Measurements from ENCODE around the gene ALKBH3.

Gene ALKBH3

GRCh38 chr11:43916621-43917020 is 36.0 kb downstream of the ALKBH3 start:
- TF ChIP-seq CTCF (IDR thresholded peaks at IDR 0.05; ENCODE audit: control insufficient read depth, insufficient read depth, low read depth, low read length, missing control alignments), result no peak
- H3K4me3 ChIP-seq (ENCODE audit: control insufficient read depth, low read depth, low read length), result no peak overlapping the region
- DNase-seq (ENCODE audit: low read depth), result no peak

GRCh38 chr11:43917851-43918250 is 37.2 kb downstream of the ALKBH3 start:
- no peak for TF ChIP-seq CTCF (IDR thresholded peaks at IDR 0.05; ENCODE audit: control insufficient read depth, insufficient read depth, low read depth, low read length, missing control alignments)
- no peak for DNase-seq (ENCODE audit: low read depth)
- H3K4me3 ChIP-seq (ENCODE audit: control insufficient read depth, low read depth, low read length), result no peak overlapping the region

GRCh38 chr11:43918662-43919061 is 38.0 kb downstream of the ALKBH3 start:
- no peak for DNase-seq (ENCODE audit: low read depth)
- no peak overlapping the region for H3K4me3 ChIP-seq (ENCODE audit: control insufficient read depth, low read depth, low read length)
- no peak for TF ChIP-seq CTCF (IDR thresholded peaks at IDR 0.05; ENCODE audit: control insufficient read depth, insufficient read depth, low read depth, low read length, missing control alignments)

- H3K4me3 ChIP-seq (ENCODE audit: control insufficient read depth, low read depth, low read length), result no peak overlapping the region
- no peak for TF ChIP-seq CTCF (IDR thresholded peaks at IDR 0.05; ENCODE audit: control insufficient read depth, insufficient read depth, low read depth, low read length, missing control alignments)
These were observed 39.4 kb downstream of the ALKBH3 start for GRCh38 chr11:43919852-43920597.

GRCh38 chr11:43920598-43921419 is 40.2 kb downstream of the ALKBH3 start:
- H3K4me3 ChIP-seq (ENCODE audit: control insufficient read depth, low read depth, low read length), result no peak overlapping the region
- no peak for TF ChIP-seq CTCF (IDR thresholded peaks at IDR 0.05; ENCODE audit: control insufficient read depth, insufficient read depth, low read depth, low read length, missing control alignments)
- DNase-seq (ENCODE audit: low read depth), result peak; percentile 99

More at GRCh38 chr11:43919852-43920597, 39.4 kb downstream of the ALKBH3 start:
- DNase-seq (ENCODE audit: low read depth), result no peak

GRCh38 chr11:43921561-43922294 is 41.1 kb downstream of the ALKBH3 start:
- no peak for TF ChIP-seq CTCF (IDR thresholded peaks at IDR 0.05; ENCODE audit: control insufficient read depth, insufficient read depth, low read depth, low read length, missing control alignments)
- no peak for DNase-seq (ENCODE audit: low read depth)
- H3K4me3 ChIP-seq (ENCODE audit: control insufficient read depth, low read depth, low read length), result no peak overlapping the region

Measured in AG09309 (cell line).